H9 (cell line): ENCODE results near the gene APP. TPM values are rescaled to one million over a fixed set of nuclear protein-coding genes. Genes with fewer than 3 reads are reported as not detected.
A peak's percentile ranks its signal among the peaks of the same experiment; 100 is the strongest.

ENCODE experiments used
- DNase-seq: peaks from one replicate; pipeline ENCODE4 v3.0.0-alpha.2; 2017
- H2AFZ ChIP-seq: one replicate; pipeline ENCODE4 v1.6.1; 2013; ENCODE audit warnings: mild to moderate bottlenecking, low read length, control low read depth, moderate library complexity
- H2AK5ac ChIP-seq: 2 replicates; pipeline ENCODE4 v1.6.1; 2013; ENCODE audit warnings: low read length, control low read depth, mixed read lengths; ENCODE audit not compliant: insufficient read length
- H2BK120ac ChIP-seq: one replicate; pipeline ENCODE4 v1.6.1; 2013; ENCODE audit warnings: low read depth, mild to moderate bottlenecking, low read length, control low read depth, inconsistent platforms; ENCODE audit not compliant: poor library complexity, severe bottlenecking
- H2BK12ac ChIP-seq: 2 replicates; pipeline ENCODE4 v1.6.1; 2013; ENCODE audit warnings: low read length, control low read depth, mixed read lengths, low read depth; ENCODE audit not compliant: insufficient read length
- H2BK15ac ChIP-seq: 2 replicates; pipeline ENCODE4 v1.6.1; 2013; ENCODE audit warnings: low read depth, low read length, control low read depth
- H2BK20ac ChIP-seq: one replicate; pipeline ENCODE4 v1.6.1; 2013; ENCODE audit warnings: low read depth, mild to moderate bottlenecking, low read length, control low read depth, inconsistent platforms; ENCODE audit not compliant: poor library complexity, severe bottlenecking
- H2BK5ac ChIP-seq: 2 replicates; pipeline ENCODE4 v1.6.1; 2013; ENCODE audit warnings: low read length, control low read depth, mixed read lengths; ENCODE audit not compliant: insufficient read length
- H3K14ac ChIP-seq: 2 replicates; pipeline ENCODE4 v1.6.1; 2013; ENCODE audit warnings: low read length, control low read depth; ENCODE audit not compliant: insufficient read depth
- H3K18ac ChIP-seq: 2 replicates; pipeline ENCODE4 v1.6.1; 2013; ENCODE audit warnings: low read depth, mild to moderate bottlenecking, mixed read lengths, low read length, control low read depth; ENCODE audit not compliant: insufficient read length
- H3K23ac ChIP-seq: 2 replicates; pipeline ENCODE4 v1.6.1; 2013; ENCODE audit warnings: low read length, control low read depth, mixed read lengths, low read depth; ENCODE audit not compliant: insufficient read length
- H3K23me2 ChIP-seq: 2 replicates; pipeline ENCODE4 v1.6.1; 2013; ENCODE audit warnings: low read depth, mild to moderate bottlenecking, mixed read lengths, low read length, control low read depth; ENCODE audit not compliant: insufficient read length, poor library complexity, severe bottlenecking
- H3K27ac ChIP-seq: 2 replicates; pipeline ENCODE4 v1.5.1; 2013; ENCODE audit warnings: low read length, control low read depth, mixed read lengths, low read depth; ENCODE audit not compliant: insufficient read length
- H3K27me3 ChIP-seq: 2 replicates; pipeline ENCODE4 v1.6.1; 2013; ENCODE audit warnings: low read length, control low read depth, inconsistent platforms; ENCODE audit not compliant: insufficient read depth
- H3K4ac ChIP-seq: 2 replicates; pipeline ENCODE4 v1.6.1; 2013; ENCODE audit warnings: low read depth, mild to moderate bottlenecking, control low read depth, inconsistent platforms, low read length, moderate library complexity
- H3K4me1 ChIP-seq: 2 replicates; pipeline ENCODE4 v1.6.1; 2013; ENCODE audit warnings: low read length, control low read depth, inconsistent platforms; ENCODE audit not compliant: insufficient read depth
- H3K4me2 ChIP-seq: 2 replicates; pipeline ENCODE4 v1.6.1; 2013; ENCODE audit warnings: low read length, control low read depth, mixed read lengths; ENCODE audit not compliant: insufficient read length, insufficient read depth
- H3K56ac ChIP-seq: 2 replicates; pipeline ENCODE4 v1.6.1; 2013; ENCODE audit warnings: low read depth, mild to moderate bottlenecking, mixed read lengths, low read length, control low read depth; ENCODE audit not compliant: insufficient read length
- H3K79me1 ChIP-seq: 2 replicates; pipeline ENCODE4 v1.6.1; 2013; ENCODE audit warnings: low read depth, mild to moderate bottlenecking, moderate library complexity, low read length, control low read depth, inconsistent platforms; ENCODE audit not compliant: insufficient read depth, poor library complexity, severe bottlenecking
- H3K79me2 ChIP-seq: 2 replicates; pipeline ENCODE4 v1.6.1; 2013; ENCODE audit warnings: low read length, control low read depth, inconsistent platforms; ENCODE audit not compliant: insufficient read depth
- H3K9ac ChIP-seq: 2 replicates; pipeline ENCODE4 v1.6.1; 2013; ENCODE audit warnings: low read length, control low read depth, mixed read lengths; ENCODE audit not compliant: insufficient read length; ENCODE audit errors: extremely low read depth
- H3K9me3 ChIP-seq: one replicate; pipeline ENCODE4 v1.6.1; 2013; ENCODE audit warnings: low read depth, low read length, inconsistent platforms; ENCODE audit not compliant: control insufficient read depth
- H3T11ph ChIP-seq: one replicate; pipeline ENCODE4 v1.6.1; 2013; ENCODE audit warnings: mild to moderate bottlenecking, low read length, control low read depth, inconsistent platforms
- H4K20me1 ChIP-seq: one replicate; pipeline ENCODE4 v1.6.1; 2013; ENCODE audit not compliant: control insufficient read depth, insufficient read length, insufficient read depth
- H4K5ac ChIP-seq: 2 replicates; pipeline ENCODE4 v1.6.1; 2013; ENCODE audit warnings: low read depth, mild to moderate bottlenecking, mixed read lengths, low read length, control low read depth; ENCODE audit not compliant: insufficient read length
- H4K8ac ChIP-seq: replicated peaks from 2 replicates; pipeline ENCODE4 v1.6.1; 2013; ENCODE audit warnings: low read length, control low read depth, mixed read lengths, low read depth; ENCODE audit not compliant: insufficient read length
- H4K91ac ChIP-seq: 2 replicates; pipeline ENCODE4 v1.6.1; 2013; ENCODE audit warnings: low read depth, mild to moderate bottlenecking, moderate library complexity, mixed read lengths, low read length, control low read depth; ENCODE audit not compliant: insufficient read length
- H3K27ac Mint-ChIP-seq, 3 experiments: 2 replicates in 2 of 3; 3 replicates in 1 of 3; pipeline ENCODE4 v1.8.0; 2020 to 2021; ENCODE audit warnings: mixed read lengths in 3 of 3, mild to moderate bottlenecking in 1 of 3, moderate library complexity in 1 of 3
- H3K27me3 Mint-ChIP-seq: 2 replicates; pipeline ENCODE4 v1.8.0; 2021; ENCODE audit warnings: low read depth, mild to moderate bottlenecking, moderate library complexity, mixed read lengths
- H3K36me3 Mint-ChIP-seq, 3 experiments: 2 replicates in 2 of 3; 3 replicates in 1 of 3; pipeline ENCODE4 v1.8.0; 2020 to 2021; ENCODE audit warnings: low read depth in 3 of 3, mixed read lengths in 3 of 3; ENCODE audit not compliant: insufficient read depth in 1 of 3
- H3K4me1 Mint-ChIP-seq, 2 experiments: 2 replicates each; pipeline ENCODE4 v1.8.0; 2020; ENCODE audit warnings: mixed read lengths in 2 of 2
- H3K4me3 Mint-ChIP-seq, 2 experiments: 2 replicates in 1 of 2; 3 replicates in 1 of 2; pipeline ENCODE4 v1.8.0; 2020 to 2021; ENCODE audit warnings: mild to moderate bottlenecking in 2 of 2, mixed read lengths in 2 of 2, moderate library complexity in 1 of 2
- H3K9me3 Mint-ChIP-seq, 2 experiments: 2 replicates in 1 of 2; 3 replicates in 1 of 2; pipeline ENCODE4 v1.8.0; 2020; ENCODE audit warnings: mild to moderate bottlenecking in 2 of 2, mixed read lengths in 2 of 2, moderate library complexity in 1 of 2
- WGBS: extraction: QIAGEN DNeasy Blood & Tissue Kit; methylation state at CpG from one replicate; pipeline ENCODE4 v1.1.7; 2013; ENCODE audit warnings: missing lambda C conversion rate, low lambda C conversion rate, mixed read lengths; ENCODE audit not compliant: insufficient read length; ENCODE audit errors: extremely low coverage; 5-methylcytosine and 5-hydroxymethylcytosine counted together
- total RNA-seq: library from RNA; stranded (reverse); gene quantifications from 2 replicates; pipeline ENCODE4 v1.2.1, GENCODE V29; 2021
- TF ChIP-seq, protein P1 (sequence below): fragments of 200-600 bp; sonication (generic); conservative IDR thresholded peaks from 3 replicates; pipeline ENCODE4 v1.8.0; 2021; ENCODE audit warnings: antibody characterized with exemption, mild to moderate bottlenecking

APP gene
- total RNA-seq, 1 experiment from 2014 or later: 380 TPM

DNA sequence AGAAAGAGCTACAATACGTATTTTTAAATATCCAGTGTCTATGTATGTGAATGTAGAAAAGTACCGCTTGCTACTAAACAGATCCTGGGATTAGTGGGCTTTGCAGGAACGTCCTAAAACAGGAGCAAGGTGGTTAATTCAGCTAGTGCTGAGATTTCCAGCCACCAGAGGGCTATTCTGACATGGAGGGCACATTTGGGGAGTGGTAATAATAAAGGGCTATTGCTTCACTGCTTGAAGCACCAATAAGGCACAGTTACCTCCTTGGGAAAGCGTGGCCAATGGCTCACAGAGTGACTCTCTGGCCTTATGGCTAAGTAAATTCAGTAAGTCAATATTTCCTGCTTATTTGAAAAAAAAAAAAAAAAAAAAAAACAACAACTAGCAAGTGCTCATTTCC, 283.4 kb downstream of the APP start:
- H4K5ac ChIP-seq: no peak overlapping the region
- H4K8ac ChIP-seq: no peak overlapping the region
- no peaks in the 10 kb centered on the region for H3K9me3 ChIP-seq
- no peak overlapping the region for H3K18ac ChIP-seq
- H3K9ac ChIP-seq: no peak overlapping the region
- H2AK5ac ChIP-seq: no peak overlapping the region
- TF ChIP-seq, protein P1, sequence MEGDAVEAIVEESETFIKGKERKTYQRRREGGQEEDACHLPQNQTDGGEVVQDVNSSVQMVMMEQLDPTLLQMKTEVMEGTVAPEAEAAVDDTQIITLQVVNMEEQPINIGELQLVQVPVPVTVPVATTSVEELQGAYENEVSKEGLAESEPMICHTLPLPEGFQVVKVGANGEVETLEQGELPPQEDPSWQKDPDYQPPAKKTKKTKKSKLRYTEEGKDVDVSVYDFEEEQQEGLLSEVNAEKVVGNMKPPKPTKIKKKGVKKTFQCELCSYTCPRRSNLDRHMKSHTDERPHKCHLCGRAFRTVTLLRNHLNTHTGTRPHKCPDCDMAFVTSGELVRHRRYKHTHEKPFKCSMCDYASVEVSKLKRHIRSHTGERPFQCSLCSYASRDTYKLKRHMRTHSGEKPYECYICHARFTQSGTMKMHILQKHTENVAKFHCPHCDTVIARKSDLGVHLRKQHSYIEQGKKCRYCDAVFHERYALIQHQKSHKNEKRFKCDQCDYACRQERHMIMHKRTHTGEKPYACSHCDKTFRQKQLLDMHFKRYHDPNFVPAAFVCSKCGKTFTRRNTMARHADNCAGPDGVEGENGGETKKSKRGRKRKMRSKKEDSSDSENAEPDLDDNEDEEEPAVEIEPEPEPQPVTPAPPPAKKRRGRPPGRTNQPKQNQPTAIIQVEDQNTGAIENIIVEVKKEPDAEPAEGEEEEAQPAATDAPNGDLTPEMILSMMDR: peak; percentile 58
- H3K14ac ChIP-seq: no peak overlapping the region
- H4K91ac ChIP-seq: no peak overlapping the region
- Mint-ChIP-seq H3K9me3 (peaks cover 9 to 11% of the 10 kb centered on the region in 2 experiments), H3K4me3 (no peak overlapping the region), H3K4me1 (no peaks in the 10 kb centered on the region), H3K27ac (no peak overlapping the region), H3K36me3 (peaks cover 62 to 90% (median 83%) of the 10 kb centered on the region in 3 experiments), H3K27me3 (no peaks in the 10 kb centered on the region)
- no peak overlapping the region for H3K4ac ChIP-seq
- no peak overlapping the region for H2BK15ac ChIP-seq
- H3K56ac ChIP-seq: no peak overlapping the region
- H2BK12ac ChIP-seq: no peak overlapping the region
- WGBS: no CpG with 5 or more reads among the region's 4 CpGs
- H3K27me3 ChIP-seq: no peaks in the 10 kb centered on the region
- no peak overlapping the region for H3T11ph ChIP-seq
- no peak overlapping the region for H2AFZ ChIP-seq
- no peak overlapping the region for H3K23ac ChIP-seq
- no peak overlapping the region for H2BK20ac ChIP-seq
- H3K79me2 ChIP-seq: no peaks in the 10 kb centered on the region
- no peak overlapping the region for H3K27ac ChIP-seq
- H4K20me1 ChIP-seq: no peaks in the 10 kb centered on the region
- no peak overlapping the region for H2BK120ac ChIP-seq
- H3K79me1 ChIP-seq: no peaks in the 10 kb centered on the region
- H3K23me2 ChIP-seq: no peaks in the 10 kb centered on the region
- H2BK5ac ChIP-seq: no peak overlapping the region
- no peaks in the 10 kb centered on the region for H3K4me1 ChIP-seq
- no peak overlapping the region for H3K4me2 ChIP-seq
- no peak for DNase-seq
